Neuronal stem cell (in vitro differentiated cells): ENCODE results near the gene TMEM223.
"Not testable (repeated sequence)": the region's sequence is repeated elsewhere in the genome, so short reads cannot be mapped to it uniquely, and the experiment has no call there.

Experiments used
- DNase-seq: peaks from one replicate; pipeline ENCODE4 v3.0.0-alpha.2; 2013; ENCODE audit warnings: low spot score
- H2AFZ ChIP-seq: one replicate; pipeline ENCODE4 v1.6.1; 2013; ENCODE audit warnings: mild to moderate bottlenecking, low read length, inconsistent platforms
- H2AK5ac ChIP-seq: 2 replicates; pipeline ENCODE4 v1.6.1; 2013; ENCODE audit warnings: low read depth, mild to moderate bottlenecking, inconsistent platforms, low read length, moderate library complexity, mixed read lengths
- H2BK120ac ChIP-seq: 2 replicates; pipeline ENCODE4 v1.6.1; 2013; ENCODE audit warnings: low read depth, mild to moderate bottlenecking, inconsistent platforms, low read length, moderate library complexity, mixed read lengths
- H2BK12ac ChIP-seq: one replicate; pipeline ENCODE4 v1.6.1; 2013; ENCODE audit warnings: low read length, inconsistent platforms
- H2BK15ac ChIP-seq: 2 replicates; pipeline ENCODE4 v1.6.1; 2013; ENCODE audit warnings: mild to moderate bottlenecking, low read length, inconsistent platforms, mixed read lengths
- H2BK5ac ChIP-seq: one replicate; pipeline ENCODE4 v1.6.1; 2013; ENCODE audit warnings: inconsistent platforms, mild to moderate bottlenecking, low read length, moderate library complexity
- H3K14ac ChIP-seq: one replicate; pipeline ENCODE4 v1.6.1; 2013; ENCODE audit warnings: low read length, inconsistent platforms
- H3K18ac ChIP-seq: 2 replicates; pipeline ENCODE4 v1.6.1; 2013; ENCODE audit warnings: low read length, inconsistent platforms
- H3K23ac ChIP-seq: 2 replicates; pipeline ENCODE4 v1.6.1; 2013; ENCODE audit warnings: low read depth, mild to moderate bottlenecking, mixed read lengths, low read length, inconsistent platforms; ENCODE audit not compliant: poor library complexity
- H3K27ac ChIP-seq: replicated peaks from 3 replicates; pipeline ENCODE4 v1.5.1; 2013; ENCODE audit warnings: low read length, inconsistent platforms
- H3K27me3 ChIP-seq, 3 experiments: 2 replicates each; pipeline ENCODE4 v1.6.1; 2013; ENCODE audit warnings: low read length in 3 of 3, mild to moderate bottlenecking in 2 of 3, inconsistent platforms in 1 of 3, low read depth in 1 of 3, mixed read lengths in 1 of 3, moderate library complexity in 1 of 3; ENCODE audit not compliant: control insufficient read depth in 3 of 3, insufficient read depth in 3 of 3
- H3K36me3 ChIP-seq, 2 donors: replicated peaks in 1 of 2; 2 replicates each; pipeline ENCODE4 v1.6.1; 2013; ENCODE audit warnings: low read length in 2 of 2; ENCODE audit not compliant: control insufficient read depth in 2 of 2, insufficient read depth in 2 of 2
- H3K4ac ChIP-seq: 2 replicates; pipeline ENCODE4 v1.6.1; 2013; ENCODE audit warnings: inconsistent platforms, mild to moderate bottlenecking, low read length, moderate library complexity
- H3K4me1 ChIP-seq, 2 donors: 1 replicate in 1 of 2; 2 replicates in 1 of 2; pipeline ENCODE4 v1.6.1; 2013; ENCODE audit warnings: low read length in 2 of 2, low read depth in 1 of 2; ENCODE audit not compliant: control insufficient read depth in 2 of 2, insufficient read depth in 1 of 2
- H3K4me2 ChIP-seq: one replicate; pipeline ENCODE4 v1.6.1; 2013; ENCODE audit warnings: mild to moderate bottlenecking, low read length, inconsistent platforms; ENCODE audit not compliant: insufficient read depth, poor library complexity, severe bottlenecking
- H3K4me3 ChIP-seq, 2 donors: 2 replicates each; pipeline ENCODE4 v1.5.1; 2013; ENCODE audit warnings: low read length in 2 of 2, mild to moderate bottlenecking in 2 of 2, inconsistent platforms in 1 of 2, moderate library complexity in 1 of 2
- H3K79me1 ChIP-seq: one replicate; pipeline ENCODE4 v1.6.1; 2013; ENCODE audit warnings: low read depth, mild to moderate bottlenecking, inconsistent platforms, low read length, moderate library complexity
- H3K9ac ChIP-seq: one replicate; pipeline ENCODE4 v1.6.1; 2013; ENCODE audit warnings: mild to moderate bottlenecking, low read depth, low read length, inconsistent platforms; ENCODE audit not compliant: poor library complexity
- H3K9me3 ChIP-seq, 2 donors: replicated peaks in 1 of 2; 2 replicates each; pipeline versions ENCODE3 to v1.6.1; 2013; ENCODE audit warnings: low read length in 2 of 2, mild to moderate bottlenecking in 2 of 2, inconsistent platforms in 1 of 2, low read depth in 1 of 2, mixed read lengths in 1 of 2, moderate library complexity in 1 of 2; ENCODE audit not compliant: control insufficient read depth in 2 of 2, insufficient read depth in 1 of 2
- H4K8ac ChIP-seq: one replicate; pipeline ENCODE4 v1.6.1; 2013; ENCODE audit warnings: low read depth, mild to moderate bottlenecking, inconsistent platforms, low read length, moderate library complexity
- H4K91ac ChIP-seq: one replicate; pipeline ENCODE4 v1.6.1; 2013; ENCODE audit warnings: low read length, low read depth, mild to moderate bottlenecking, inconsistent platforms; ENCODE audit not compliant: poor library complexity
- WGBS, 2 donors: extraction: QIAGEN DNeasy Blood & Tissue Kit; methylation state at CpG; one replicate each; pipeline ENCODE4 v1.1.7; 2013; ENCODE audit warnings: missing lambda C conversion rate in 2 of 2, mixed read lengths in 1 of 2; ENCODE audit not compliant: insufficient read length in 2 of 2, insufficient replicate concordance in 1 of 2; ENCODE audit errors: extremely low coverage in 2 of 2; 5-methylcytosine and 5-hydroxymethylcytosine counted together

TMEM223 gene

DNA sequence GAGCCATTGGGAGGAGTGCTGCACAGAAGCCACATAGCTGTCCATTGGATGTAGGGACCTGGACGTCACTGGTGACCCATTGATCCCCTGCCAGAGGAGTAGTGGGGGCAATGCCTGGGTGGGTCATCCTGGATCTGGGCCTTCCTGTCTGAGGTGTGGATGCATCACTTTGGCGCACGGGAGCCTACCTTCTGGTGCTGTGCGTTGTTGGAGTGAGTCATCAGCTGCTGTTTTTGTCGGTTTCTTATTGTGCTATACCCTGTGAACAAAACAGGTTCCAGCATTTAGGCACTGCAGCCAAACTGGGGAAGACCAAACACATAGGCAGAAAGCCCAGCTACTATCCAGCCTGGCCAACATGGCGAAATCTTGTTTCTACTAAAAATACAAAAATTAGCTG is 17.4 kb downstream of the TMEM223 start:
- Histone ChIP-seq H3K14ac (no peak overlapping the region), H4K91ac (no peak overlapping the region), H3K18ac (no peak overlapping the region), H3K9me3 (no peaks in the 10 kb centered on the region), H3K9ac (no peak overlapping the region), H2BK5ac (no peak overlapping the region), H3K79me1 (peaks cover 1% of the 10 kb centered on the region), H2BK12ac (no peak overlapping the region), H2BK15ac (no peak overlapping the region), H3K27me3 (no peaks in the 10 kb centered on the region), H3K4me2 (no peak overlapping the region), H3K36me3 (peaks cover 32 to 54% of the 10 kb centered on the region in 2 donors), H2AK5ac (no peak overlapping the region), H4K8ac (no peak overlapping the region), H3K4me3 (no peak overlapping the region), H3K23ac (no peak overlapping the region), H3K4ac (no peak overlapping the region), H3K4me1 (peaks cover 10 to 19% of the 10 kb centered on the region in 2 donors), H3K27ac (no peak overlapping the region), H2BK120ac (no peak overlapping the region), H2AFZ (no peak overlapping the region)
- no peak for DNase-seq
- no CpG with 5 or more reads among the region's 6 CpGs for WGBS, 2 donors

DNA sequence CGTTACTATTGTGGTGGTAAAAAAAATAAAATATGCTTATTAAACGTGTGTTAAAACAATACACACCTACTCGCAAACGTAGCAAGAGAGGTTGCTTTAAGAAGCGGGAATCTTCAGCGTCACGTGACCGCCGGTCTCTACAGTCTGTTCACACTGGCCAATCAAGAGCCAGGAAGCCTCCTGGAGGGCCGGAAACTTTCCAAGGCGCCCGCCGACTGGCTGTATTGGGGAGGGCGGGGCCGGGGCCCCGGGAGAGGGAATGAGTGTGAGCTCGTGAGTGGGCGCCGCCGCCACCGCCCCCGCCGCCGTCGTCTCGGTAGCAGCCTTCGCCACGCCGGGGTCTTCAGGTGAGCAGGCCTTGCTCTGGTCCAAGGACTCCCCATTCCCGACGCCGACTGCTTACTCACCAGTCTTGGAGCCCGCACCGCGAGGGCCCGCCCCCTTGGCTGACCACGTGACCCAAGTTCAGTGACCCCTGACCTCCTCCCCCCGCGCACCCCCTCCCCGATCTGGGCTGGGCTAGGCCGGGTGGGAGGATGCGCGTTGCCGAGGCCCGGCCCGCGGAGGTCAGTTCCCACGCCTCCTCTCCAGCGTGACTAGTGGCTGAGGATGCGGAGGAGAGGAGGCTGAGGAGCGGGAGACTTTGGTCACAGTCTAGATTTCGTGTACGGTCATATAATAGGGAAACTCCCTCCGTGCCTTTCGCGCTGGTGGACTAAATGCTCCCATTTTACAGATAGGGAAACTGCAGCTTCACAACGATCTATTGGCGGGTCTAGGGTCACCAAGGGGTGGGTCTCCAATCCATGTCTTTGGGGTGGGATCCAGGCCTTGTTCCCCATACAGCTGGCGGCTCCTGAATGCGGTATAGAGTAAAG is 20.4 kb downstream of the TMEM223 start, which contains the start of gene TAF6L:
TSS of gene TAF6L (plus strand) at position 253 of the 878 bp plus-strand sequence. CDS start 4,388 bp downstream, outside the sequence.
- Histone ChIP-seq H4K8ac (peak within 1 kb of the TSS; percentile 98), H2BK12ac (no peak within 1 kb of the TSS), H3K4me2 (peak within 1 kb of the TSS; percentile 78), H3K23ac (peak within 1 kb of the TSS; percentile 81), H3K18ac (peak within 1 kb of the TSS; percentile 97), H3K4me1 (peaks cover 10 to 19% of the 10 kb centered on the region in 2 donors), H2BK15ac (peak within 1 kb of the TSS; percentile 77), H3K4ac (peak within 1 kb of the TSS; percentile 47), H2BK120ac (no peak within 1 kb of the TSS), H3K79me1 (peaks cover 1% of the 10 kb centered on the region), H3K27me3 (no peaks in the 10 kb centered on the region), H3K9ac (peak within 1 kb of the TSS; percentile 92), H2BK5ac (peak within 1 kb of the TSS; percentile 90), H2AFZ (peak within 1 kb of the TSS; percentile 96), H3K36me3 (peaks cover 19 to 44% of the 10 kb centered on the region in 2 donors), H3K4me3 (peak within 1 kb of the TSS; percentile 78 to 88), H3K9me3 (no peaks in the 10 kb centered on the region), H3K27ac (peak within 1 kb of the TSS; percentile 98), H4K91ac (no peak within 1 kb of the TSS), H3K14ac (no peak within 1 kb of the TSS), H2AK5ac (peak within 1 kb of the TSS; percentile 20)
- DNase-seq, result peak; percentile 94
- WGBS, 2 donors, result no CpG with 5 or more reads among the region's 60 CpGs

DNA sequence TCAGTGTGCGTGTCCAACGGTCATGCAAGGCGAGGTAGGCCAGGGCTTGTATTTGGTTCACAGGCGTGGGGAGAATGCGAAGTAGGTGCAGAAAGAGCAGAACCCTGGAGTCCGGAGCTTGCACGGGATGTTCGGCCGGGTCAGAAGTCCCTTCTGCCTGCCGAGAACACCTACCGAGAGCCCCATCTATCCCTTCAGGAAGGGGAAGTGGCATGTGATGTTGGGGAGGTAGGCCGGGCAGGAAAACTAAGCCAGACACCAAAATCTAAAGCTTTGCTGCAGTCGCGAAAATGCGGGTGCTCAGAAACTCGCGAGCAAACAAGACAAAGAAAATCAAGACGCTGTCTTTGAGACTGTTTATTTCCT is 21.0 kb downstream of the TMEM223 start:
- H3K27ac ChIP-seq, result peak overlapping the region; percentile 98
- peak overlapping the region; percentile 77 for H2BK15ac ChIP-seq
- H3K4ac ChIP-seq, result peak overlapping the region; percentile 47
- peak overlapping the region; percentile 45 for H3K9ac ChIP-seq
- no peak overlapping the region for H2BK120ac ChIP-seq
- peak overlapping the region; percentile 98 for H4K8ac ChIP-seq
- H3K79me1 ChIP-seq, result peaks cover 1% of the 10 kb centered on the region
- H3K4me2 ChIP-seq, result peak overlapping the region; percentile 78
- H3K14ac ChIP-seq, result no peak overlapping the region
- H2BK12ac ChIP-seq, result no peak overlapping the region
- H3K4me1 ChIP-seq, result peaks cover 10 to 19% of the 10 kb centered on the region in 2 donors
- peak overlapping the region; percentile 25 to 88 for H3K4me3 ChIP-seq
- no peaks in the 10 kb centered on the region for H3K27me3 ChIP-seq
- WGBS, 2 donors, result no CpG with 5 or more reads among the region's 18 CpGs
- no peaks in the 10 kb centered on the region for H3K9me3 ChIP-seq
- peak overlapping the region; percentile 96 for H2AFZ ChIP-seq
- H3K36me3 ChIP-seq, result peaks cover 19 to 43% of the 10 kb centered on the region in 2 donors
- no peak overlapping the region for H4K91ac ChIP-seq
- H2BK5ac ChIP-seq, result no peak overlapping the region
- no peak for DNase-seq
- peak overlapping the region; percentile 79 for H3K18ac ChIP-seq
- peak overlapping the region; percentile 20 for H2AK5ac ChIP-seq
- peak overlapping the region; percentile 69 for H3K23ac ChIP-seq

DNA sequence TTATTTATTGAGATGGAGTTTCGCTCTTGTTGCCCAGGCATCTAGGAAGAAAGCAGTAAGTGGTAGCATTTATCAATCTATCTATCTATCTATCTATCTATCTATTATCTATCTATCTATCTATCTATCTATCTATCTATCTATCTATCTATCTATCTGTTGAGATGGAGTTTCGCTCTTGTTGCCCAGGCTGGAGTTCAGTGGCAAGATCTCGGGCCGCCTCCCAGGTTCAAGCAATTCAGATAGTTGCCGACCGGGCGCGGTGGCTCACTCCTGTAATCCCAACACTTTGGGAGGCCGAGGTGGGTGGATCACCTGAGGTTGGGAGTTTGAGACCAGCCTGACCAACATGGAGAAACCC is 31.0 kb downstream of the TMEM223 start:
- H3K36me3 ChIP-seq, result peaks cover 9 to 29% of the 10 kb centered on the region in 2 donors
- H3K4ac ChIP-seq, H2BK12ac ChIP-seq, H4K8ac ChIP-seq, H3K4me2 ChIP-seq, H3K4me1 ChIP-seq, H3K18ac ChIP-seq, H2BK5ac ChIP-seq, H3K9me3 ChIP-seq, H2AK5ac ChIP-seq, H2BK120ac ChIP-seq, H3K23ac ChIP-seq, H2BK15ac ChIP-seq, H3K79me1 ChIP-seq, H4K91ac ChIP-seq, DNase-seq, H3K9ac ChIP-seq, H3K14ac ChIP-seq, H3K27me3 ChIP-seq, H3K27ac ChIP-seq: not testable (repeated sequence)
- H2AFZ ChIP-seq, result peak overlapping the region; percentile 69
- WGBS, 2 donors, result no CpG with 5 or more reads among the region's 9 CpGs
- peak overlapping the region in 1 of 2 donors; percentile 85 for H3K4me3 ChIP-seq
